ENCODE data around the gene ZSCAN1.

Gene ZSCAN1

DNA sequence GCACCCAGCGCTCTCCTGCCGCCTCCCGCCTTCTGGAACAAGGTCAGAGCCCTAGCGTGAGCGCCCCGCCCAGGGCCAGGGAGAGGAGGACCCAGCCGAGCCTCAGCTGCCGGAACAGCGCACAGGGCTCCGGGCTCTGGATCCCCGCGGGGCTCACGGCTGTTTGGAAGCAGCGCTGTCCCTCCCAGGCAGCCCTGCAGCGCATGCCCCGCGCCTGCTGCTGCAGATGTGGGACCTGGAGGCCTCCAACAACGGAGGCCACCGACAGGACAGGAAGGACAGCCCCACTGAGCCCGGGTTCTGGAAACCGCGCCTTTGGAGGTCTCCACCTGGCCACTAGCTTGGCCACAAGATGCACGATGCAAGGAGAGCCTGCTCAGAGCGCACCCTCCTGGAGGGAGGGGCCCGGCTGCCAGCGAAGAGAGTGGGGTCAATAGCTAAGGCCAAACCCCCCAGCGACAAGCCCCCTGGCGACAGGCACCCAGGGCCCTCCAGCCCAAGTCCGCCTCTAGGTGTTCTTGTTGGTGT, 51.6 kb downstream of the ZSCAN1 start:
- TF ChIP-seq GATA3 (IDR thresholded peaks at IDR 0.05; ENCODE audit: low read depth, low read length) (no peak), GATA2 (IDR thresholded peaks at IDR 0.05; ENCODE audit: low read depth, low read length) (no peak)

DNA sequence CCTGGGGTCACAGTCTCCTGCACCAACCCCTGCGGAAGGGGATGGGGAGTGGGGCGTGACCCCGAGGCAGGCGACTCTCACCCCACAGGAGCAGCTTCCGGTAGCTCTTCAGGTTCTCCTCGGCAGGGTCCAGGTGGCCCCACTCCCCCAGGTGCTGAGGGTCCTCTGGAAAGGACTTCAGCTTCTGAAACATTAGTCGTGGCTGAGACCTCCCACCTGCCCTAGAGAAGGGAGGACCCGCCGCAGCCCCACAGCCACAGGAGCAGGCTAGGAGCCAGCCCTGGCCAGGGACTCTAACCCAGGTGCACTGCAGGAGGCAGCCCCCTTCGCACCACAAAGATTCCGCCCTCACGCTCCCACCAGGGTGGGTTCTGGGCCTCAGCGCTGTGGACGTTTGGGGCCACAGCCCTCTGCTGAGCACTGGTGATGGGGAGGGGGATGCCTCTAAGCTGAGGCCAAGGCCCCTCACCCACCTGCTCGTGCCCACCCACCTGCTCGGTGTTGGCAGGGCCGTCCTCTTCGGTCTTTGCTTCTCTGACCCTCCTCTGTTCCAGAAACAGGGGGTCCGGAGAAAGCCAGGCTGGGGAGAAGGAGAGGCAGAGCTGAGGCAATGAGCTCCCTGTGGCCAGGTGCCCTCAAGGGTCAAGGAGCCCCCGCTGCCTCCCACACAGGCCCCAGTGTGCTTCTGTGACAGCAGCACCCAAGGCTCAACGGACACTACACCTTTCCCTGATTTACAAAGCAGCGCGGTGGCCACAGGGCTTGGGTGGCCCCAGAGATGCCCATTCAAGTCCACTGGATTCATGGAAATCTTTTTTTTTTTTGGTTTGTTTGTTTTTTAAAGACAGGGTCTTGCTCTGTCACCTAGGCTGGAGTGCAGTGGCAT, 53.2 kb downstream of the ZSCAN1 start:
- TF ChIP-seq GATA3 (IDR thresholded peaks at IDR 0.05; ENCODE audit: low read depth, low read length): no peak
- TF ChIP-seq GATA2 (IDR thresholded peaks at IDR 0.05; ENCODE audit: low read depth, low read length): no peak

DNA sequence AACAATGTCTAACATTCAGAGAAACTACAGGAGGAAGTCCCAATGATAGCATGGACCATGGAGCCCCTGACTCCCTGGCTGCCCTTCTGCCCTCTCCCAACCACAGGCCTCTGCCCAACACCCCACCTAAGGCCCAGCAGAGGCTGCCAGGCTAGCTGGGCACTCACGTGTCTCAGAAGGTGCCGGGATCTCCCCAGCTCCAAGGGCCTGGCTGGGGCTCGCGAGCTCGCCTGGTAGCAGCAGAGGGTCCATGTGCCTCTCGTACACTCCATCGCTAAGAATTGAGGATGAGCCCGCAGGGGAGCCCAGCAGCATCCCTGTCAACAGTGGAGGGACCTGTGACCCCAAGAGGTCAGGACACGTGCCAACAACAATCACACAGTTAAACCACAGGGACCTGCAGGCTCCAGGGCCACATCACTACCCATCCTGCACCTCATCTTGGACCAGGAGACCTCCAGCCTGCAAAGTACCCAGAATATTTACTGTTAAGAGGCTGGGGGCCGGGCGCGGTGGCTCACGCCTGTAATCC, 54.8 kb downstream of the ZSCAN1 start:
- no peak for TF ChIP-seq GATA3 (IDR thresholded peaks at IDR 0.05; ENCODE audit: low read depth, low read length)
- no peak for TF ChIP-seq GATA2 (IDR thresholded peaks at IDR 0.05; ENCODE audit: low read depth, low read length)

DNA sequence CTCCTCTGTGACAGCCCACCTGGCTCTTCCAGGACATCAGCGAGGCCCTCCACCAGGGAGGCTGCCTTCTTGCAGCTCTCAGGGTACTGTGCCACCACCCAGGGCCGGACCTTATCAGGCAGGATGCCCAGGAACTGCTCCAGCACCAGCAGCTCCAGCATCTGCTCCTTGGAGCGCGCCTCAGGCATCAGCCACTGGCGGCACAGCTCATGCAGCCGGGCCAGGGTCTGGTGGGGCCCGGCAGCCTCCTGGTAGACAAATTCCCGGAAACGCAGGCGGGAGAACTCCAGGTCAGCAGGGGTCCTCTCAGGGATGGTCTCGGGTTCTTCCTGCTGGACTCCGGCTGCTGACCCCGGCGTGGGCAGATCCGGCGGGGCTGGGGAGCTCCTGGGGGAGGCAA, 56.0 kb downstream of the ZSCAN1 start:
- no peak for TF ChIP-seq GATA3 (IDR thresholded peaks at IDR 0.05; ENCODE audit: low read depth, low read length)

DNA sequence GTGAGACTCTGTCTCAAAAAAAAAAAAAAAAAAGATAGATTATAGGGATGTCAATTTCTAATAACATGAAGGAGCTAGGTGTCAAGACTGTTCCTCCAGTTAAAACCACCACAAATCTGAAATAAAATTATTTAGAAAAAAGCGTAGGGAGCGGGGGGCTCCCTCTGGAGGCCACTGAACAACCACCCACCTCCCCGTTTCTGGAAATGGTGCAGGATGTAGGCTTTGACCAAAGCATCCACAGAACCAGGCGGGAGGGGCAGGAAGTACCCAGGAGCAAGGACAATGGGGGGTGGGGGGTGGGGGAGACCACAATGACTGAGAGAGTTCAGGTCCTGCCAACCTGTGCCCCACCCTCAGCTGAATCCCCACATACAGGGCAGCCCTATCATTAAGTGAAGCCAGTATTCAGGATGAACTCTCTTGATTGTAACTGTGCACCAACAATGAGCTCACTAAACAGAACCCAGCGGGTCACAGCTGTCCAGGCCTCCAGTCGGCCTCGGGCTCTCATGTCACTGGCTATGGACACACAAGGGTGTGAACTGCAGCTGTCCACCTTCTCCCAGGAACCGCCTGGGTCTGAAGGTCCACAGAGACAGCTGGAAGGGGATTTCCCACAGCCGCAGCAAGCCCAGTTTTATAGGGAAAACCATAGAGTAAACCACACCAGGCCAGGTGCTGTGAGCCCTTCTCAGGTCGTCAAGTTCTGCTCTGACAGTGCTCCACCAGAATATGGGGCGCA, 57.6 kb downstream of the ZSCAN1 start:
- TF ChIP-seq GATA2 (IDR thresholded peaks at IDR 0.05; ENCODE audit: low read depth, low read length) (no peak), GATA3 (IDR thresholded peaks at IDR 0.05; ENCODE audit: low read depth, low read length) (no peak)

DNA sequence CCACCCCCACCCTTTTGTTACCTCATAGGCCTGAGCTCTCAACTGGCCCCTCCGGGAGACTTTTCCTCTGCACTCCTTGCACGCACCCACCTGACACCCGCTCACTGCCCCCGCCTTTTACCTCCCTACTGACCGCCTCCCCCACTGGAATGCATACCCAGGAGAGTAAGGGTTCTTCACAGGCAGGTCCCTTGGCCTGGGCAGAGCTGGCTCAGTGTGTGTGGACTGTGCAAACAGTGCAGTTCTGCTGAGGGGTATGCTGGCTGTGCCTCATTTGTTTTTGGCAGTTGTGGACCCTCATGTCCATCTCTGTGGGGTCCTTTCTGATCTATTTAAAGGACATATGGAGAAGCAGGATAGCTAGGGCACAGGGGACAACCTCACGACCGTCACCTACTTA, 59.2 kb downstream of the ZSCAN1 start:
- no peak for TF ChIP-seq GATA2 (IDR thresholded peaks at IDR 0.05; ENCODE audit: low read depth, low read length)

DNA sequence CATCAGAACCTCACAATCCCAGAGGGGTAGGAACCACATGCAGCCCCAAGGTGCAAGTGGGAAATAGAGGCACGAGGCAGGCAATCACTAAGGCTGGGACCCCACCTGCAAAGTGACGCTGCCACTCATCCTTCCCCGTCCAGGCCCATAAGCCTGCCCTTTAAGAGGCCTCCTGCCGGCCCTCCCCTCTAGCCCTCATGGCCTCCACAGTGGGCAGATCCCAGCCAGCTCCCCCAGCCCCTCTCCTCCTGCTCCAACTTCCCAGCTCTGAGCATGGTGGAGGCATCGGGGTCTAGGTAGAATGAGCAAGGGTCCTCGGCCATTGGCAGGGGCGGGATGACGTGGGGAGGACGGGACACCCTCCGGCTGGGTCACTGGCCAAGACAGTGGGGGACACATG, 61.5 kb downstream of the ZSCAN1 start:
- TF ChIP-seq GATA3 (IDR thresholded peaks at IDR 0.05; ENCODE audit: low read depth, low read length) (no peak), GATA2 (IDR thresholded peaks at IDR 0.05; ENCODE audit: low read depth, low read length) (no peak)

DNA sequence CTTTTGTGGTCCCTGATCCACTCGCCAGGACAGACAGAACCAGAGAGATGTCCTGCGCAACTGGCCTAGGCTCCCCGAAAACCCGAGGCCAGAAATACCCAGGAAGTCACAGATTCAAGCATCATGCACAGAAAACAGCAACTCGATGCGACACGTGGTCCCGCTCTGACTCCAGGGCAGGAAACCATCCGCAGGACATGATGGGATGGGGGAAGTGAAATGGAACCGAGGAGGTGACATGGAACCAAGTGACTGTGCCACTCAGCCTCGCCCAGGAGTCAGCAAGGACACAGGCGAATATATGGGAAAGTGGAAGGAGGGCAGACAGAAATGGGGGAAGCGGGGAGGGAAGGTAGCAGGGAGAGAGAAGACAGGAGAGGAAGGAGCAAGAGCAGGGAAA, 63.1 kb downstream of the ZSCAN1 start:
- TF ChIP-seq GATA2 (IDR thresholded peaks at IDR 0.05; ENCODE audit: low read depth, low read length) (no peak), GATA3 (IDR thresholded peaks at IDR 0.05; ENCODE audit: low read depth, low read length) (no peak)

DNA sequence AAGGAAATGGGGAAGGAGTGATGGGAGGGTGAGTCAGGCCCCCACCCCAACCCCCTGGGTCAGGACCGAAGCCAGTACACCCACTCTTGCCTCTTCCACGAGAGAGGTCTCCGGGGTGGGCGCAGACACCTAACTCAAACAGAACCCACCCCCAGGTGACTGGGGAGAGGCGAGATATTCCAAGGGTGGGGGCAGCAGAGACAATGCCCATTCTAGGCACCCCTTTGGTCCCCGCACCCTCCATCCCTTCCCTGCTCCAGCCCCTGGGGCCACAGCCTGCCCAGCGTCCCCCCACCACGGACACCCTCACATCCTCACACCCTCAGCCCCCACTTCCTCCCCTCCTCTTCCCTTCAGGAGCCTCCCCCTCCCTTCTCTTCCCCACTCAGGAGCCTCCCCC, 63.5 kb downstream of the ZSCAN1 start:
- TF ChIP-seq GATA3 (IDR thresholded peaks at IDR 0.05; ENCODE audit: low read depth, low read length) (no peak), GATA2 (IDR thresholded peaks at IDR 0.05; ENCODE audit: low read depth, low read length) (no peak)

DNA sequence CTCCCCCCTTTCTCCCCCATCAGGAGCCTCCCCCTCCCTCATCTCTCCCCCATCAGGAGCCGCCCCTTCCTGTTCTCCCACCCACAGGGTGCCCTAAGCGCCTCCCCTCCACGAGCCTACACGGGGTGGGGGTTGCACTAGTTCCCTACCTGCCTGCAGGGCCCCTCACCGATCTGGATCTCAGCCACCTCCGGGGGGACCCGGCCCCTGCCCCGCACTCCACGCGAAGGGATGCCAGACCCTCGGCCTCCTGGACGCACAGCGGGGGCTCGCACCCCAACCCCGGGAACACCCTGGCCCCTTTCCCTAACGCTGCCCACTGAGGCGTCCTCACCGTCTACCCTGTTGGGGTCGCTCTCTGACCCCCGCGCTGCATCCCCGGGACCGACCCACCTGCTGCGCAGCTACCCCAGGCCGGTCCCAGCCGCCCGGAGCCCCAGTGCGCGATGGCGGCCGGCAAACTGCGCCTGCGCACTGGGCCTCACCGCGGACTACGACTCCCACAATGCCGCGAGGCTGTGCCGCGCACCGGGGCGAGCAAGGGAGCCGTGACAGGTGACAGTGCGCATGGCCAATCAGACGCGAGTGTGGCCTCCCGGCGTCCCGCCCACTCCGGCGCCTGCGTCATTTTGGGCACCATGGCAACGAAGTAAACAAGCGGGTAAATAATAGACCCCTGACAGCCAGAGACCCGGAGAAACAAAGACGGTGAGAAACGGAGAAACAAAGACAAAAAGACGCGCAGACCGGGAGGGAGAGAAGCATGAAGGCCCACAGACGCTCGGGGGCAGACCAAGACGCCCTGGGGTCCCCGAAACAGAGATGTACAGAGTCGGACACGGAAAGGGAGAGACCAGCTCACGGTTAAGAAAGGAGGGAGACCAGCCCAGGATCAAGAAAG, 64.2 kb downstream of the ZSCAN1 start, which contains the start of gene ZSCAN18:
Gene ZSCAN18, minus strand, starts transcription at position 451 of the 901 bp plus-strand sequence. CDS start 7,964 bp downstream, outside the sequence.
- no peak for TF ChIP-seq GATA3 (IDR thresholded peaks at IDR 0.05; ENCODE audit: low read depth, low read length)
- no peak for TF ChIP-seq GATA2 (IDR thresholded peaks at IDR 0.05; ENCODE audit: low read depth, low read length)

DNA sequence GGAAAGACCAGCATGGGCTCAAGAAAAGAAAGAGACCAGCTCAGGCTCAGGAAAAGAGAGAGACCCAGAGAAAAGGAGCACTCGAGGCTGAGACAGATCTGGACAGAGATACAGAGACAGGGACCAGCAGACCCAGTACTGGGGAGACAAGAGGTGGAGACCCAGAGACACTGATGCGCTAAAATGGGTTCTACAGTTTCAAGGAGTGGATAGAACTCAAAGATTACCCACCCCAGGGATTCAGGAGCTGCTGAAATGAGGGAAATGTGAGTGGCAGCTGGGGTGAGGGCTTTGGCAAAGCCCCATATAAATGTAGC, 64.8 kb downstream of the ZSCAN1 start:
- TF ChIP-seq GATA3 (IDR thresholded peaks at IDR 0.05; ENCODE audit: low read depth, low read length): no peak
- no peak for TF ChIP-seq GATA2 (IDR thresholded peaks at IDR 0.05; ENCODE audit: low read depth, low read length)

Measured in SH-SY5Y (cell line).